GM12892 (cell line): ENCODE data around the gene RBPMS2.

ENCODE experiments used
- POLR2A ChIP-seq: IDR thresholded peaks from 2 replicates; pipeline ENCODE4 v1.6.1; 2011; ENCODE audit warnings: low read depth, low read length, control low read depth
- TAF1 ChIP-seq: IDR thresholded peaks from 2 replicates; pipeline ENCODE4 v1.6.1; 2011; ENCODE audit warnings: low read depth, mild to moderate bottlenecking, control low read depth, low read length, borderline replicate concordance

DNA sequence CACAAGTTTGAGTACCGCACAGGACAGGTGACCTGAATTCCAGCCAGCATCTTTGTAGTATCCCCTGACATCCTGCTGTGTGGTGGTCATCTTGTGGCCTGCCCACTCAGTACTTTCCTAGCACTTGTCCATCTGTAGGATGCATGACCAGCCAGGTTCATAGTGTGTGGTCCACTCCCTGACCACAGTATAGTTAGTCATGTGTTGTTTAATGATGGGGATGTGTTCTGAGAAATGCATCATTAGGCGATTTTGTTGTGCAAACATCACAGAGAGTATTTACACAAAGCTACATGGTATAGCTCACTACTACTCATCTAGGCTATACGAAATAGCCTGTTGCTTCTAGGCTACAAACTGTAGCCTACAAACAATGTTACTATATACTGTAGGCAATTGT lies 16.9 kb upstream of the RBPMS2 start:
- TF ChIP-seq POLR2A, result no peak
- no peak for TF ChIP-seq TAF1
